Measurements from ENCODE around the gene COX7A2. TPM values are rescaled to one million over a fixed set of nuclear protein-coding genes. Genes with fewer than 3 reads are reported as not detected.

Gene COX7A2
- polyA plus RNA-seq, 1 experiment: 133 TPM

- H3K27me3 ChIP-seq (ENCODE audit: control insufficient read depth, insufficient read depth, low read length): no peaks in the 10 kb centered on the region
- TF ChIP-seq, protein P1, sequence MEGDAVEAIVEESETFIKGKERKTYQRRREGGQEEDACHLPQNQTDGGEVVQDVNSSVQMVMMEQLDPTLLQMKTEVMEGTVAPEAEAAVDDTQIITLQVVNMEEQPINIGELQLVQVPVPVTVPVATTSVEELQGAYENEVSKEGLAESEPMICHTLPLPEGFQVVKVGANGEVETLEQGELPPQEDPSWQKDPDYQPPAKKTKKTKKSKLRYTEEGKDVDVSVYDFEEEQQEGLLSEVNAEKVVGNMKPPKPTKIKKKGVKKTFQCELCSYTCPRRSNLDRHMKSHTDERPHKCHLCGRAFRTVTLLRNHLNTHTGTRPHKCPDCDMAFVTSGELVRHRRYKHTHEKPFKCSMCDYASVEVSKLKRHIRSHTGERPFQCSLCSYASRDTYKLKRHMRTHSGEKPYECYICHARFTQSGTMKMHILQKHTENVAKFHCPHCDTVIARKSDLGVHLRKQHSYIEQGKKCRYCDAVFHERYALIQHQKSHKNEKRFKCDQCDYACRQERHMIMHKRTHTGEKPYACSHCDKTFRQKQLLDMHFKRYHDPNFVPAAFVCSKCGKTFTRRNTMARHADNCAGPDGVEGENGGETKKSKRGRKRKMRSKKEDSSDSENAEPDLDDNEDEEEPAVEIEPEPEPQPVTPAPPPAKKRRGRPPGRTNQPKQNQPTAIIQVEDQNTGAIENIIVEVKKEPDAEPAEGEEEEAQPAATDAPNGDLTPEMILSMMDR (IDR thresholded peaks at IDR 0.05; ENCODE audit: insufficient read depth, low read depth, low read length): no peak
- H3K36me3 ChIP-seq (ENCODE audit: control insufficient read depth, insufficient read depth, low read length): peaks cover 2% of the 10 kb centered on the region
- no peak for DNase-seq (ENCODE audit: low read depth)
- CTCF ChIA-PET: interaction anchor here (0.9 to 1.6 kb wide), 3 partner anchors 12 to 283 kb away, joined by 3 to 4 read pairs (median 3); no protein-coding TSS in a partner anchor
- POLR2A ChIA-PET: interaction anchor here (0.6 kb wide), 1 partner anchor 8 kb away, joined by 4 read pairs; no protein-coding TSS in a partner anchor
- no peak overlapping the region for H3K4me3 ChIP-seq (ENCODE audit: low read depth, low read length)
Measured at GRCh38 chr6:75262716-75263400, 19.3 kb upstream of the COX7A2 start.

DNA sequence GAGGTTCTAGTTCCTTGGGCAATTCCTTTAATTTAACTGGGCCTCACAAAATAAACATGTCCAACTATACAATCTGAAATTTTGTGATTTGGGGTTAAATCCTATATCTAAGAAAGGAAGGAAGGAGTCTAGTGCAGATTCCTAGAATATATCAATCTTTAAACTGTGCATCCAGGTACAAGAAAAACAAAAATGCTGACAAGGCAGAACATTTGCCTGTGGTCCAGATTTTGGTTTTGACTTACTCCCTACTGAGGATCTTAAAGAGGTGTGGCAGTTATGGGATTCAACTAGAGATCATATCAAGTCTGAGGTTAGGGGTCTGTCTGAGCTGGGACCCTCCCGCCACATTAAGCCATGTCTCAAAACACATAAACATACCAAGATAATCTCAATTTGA, 17.7 kb upstream of the COX7A2 start:
- no peak for DNase-seq (ENCODE audit: low read depth)
- TF ChIP-seq, protein P1 (IDR thresholded peaks at IDR 0.05; ENCODE audit: insufficient read depth, low read depth, low read length): no peak
- no peaks in the 10 kb centered on the region for H3K27me3 ChIP-seq (ENCODE audit: control insufficient read depth, insufficient read depth, low read length)
- ChIA-PET POLR2A (no interaction called here), CTCF (interaction anchor here (0.6 kb wide), 1 partner anchor 23 kb away, joined by 5 read pairs; the partner anchor contains the start of gene TMEM30A)
- H3K36me3 ChIP-seq (ENCODE audit: control insufficient read depth, insufficient read depth, low read length): peaks cover 2% of the 10 kb centered on the region
- H3K4me3 ChIP-seq (ENCODE audit: low read depth, low read length): no peak overlapping the region

- Histone ChIP-seq H3K27me3 (ENCODE audit: control insufficient read depth, insufficient read depth, low read length) (no peaks in the 10 kb centered on the region), H3K4me3 (ENCODE audit: low read depth, low read length) (no peak overlapping the region), H3K36me3 (ENCODE audit: control insufficient read depth, insufficient read depth, low read length) (peaks cover 4% of the 10 kb centered on the region)
- no peak for DNase-seq (ENCODE audit: low read depth)
- ChIA-PET CTCF (interaction anchor here (1.4 to 4.1 kb wide), 2 partner anchors 10 to 268 kb away, joined by 6 to 22 read pairs; no protein-coding TSS in a partner anchor), POLR2A (no interaction called here)
- TF ChIP-seq, protein P1 (IDR thresholded peaks at IDR 0.05; ENCODE audit: insufficient read depth, low read depth, low read length): no peak
Measured at GRCh38 chr6:75257343-75258087, 13.9 kb upstream of the COX7A2 start.

- peaks cover 2% of the 10 kb centered on the region; the same call in 1 of the 2 replicates for H3K36me3 ChIP-seq (ENCODE audit: control insufficient read depth, insufficient read depth, low read length)
- no peak for DNase-seq (ENCODE audit: low read depth)
- H3K27me3 ChIP-seq (ENCODE audit: control insufficient read depth, insufficient read depth, low read length): no peaks in the 10 kb centered on the region
- ChIA-PET CTCF (interaction anchor here (0.8 to 1.6 kb wide), 2 partner anchors 13 to 15 kb away, joined by 3 to 4 read pairs; no protein-coding TSS in a partner anchor), POLR2A (no interaction called here)
- TF ChIP-seq, protein P1 (IDR thresholded peaks at IDR 0.05; ENCODE audit: insufficient read depth, low read depth, low read length): no peak
- H3K4me3 ChIP-seq (ENCODE audit: low read depth, low read length): no peak overlapping the region
Measured at GRCh38 chr6:75250552-75250951, 7.0 kb upstream of the COX7A2 start.

DNA sequence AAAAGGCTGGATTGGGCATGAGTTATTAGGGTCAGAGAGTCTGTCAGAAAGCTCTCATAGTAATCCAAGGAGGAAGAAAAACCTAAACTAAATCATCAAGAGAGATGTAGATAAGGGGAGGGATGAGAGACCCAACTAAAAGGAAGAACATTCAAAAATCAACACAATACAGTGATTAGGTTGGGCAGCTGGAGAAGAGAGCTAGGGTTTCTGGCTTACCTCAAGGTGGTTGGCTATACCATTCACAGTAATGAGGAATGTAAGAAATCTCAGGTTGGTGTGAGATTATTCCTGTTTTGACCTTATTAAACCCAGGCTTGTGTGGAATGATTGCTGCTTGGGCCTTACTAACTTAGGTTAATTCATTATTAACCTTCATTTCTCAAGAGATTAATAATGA, 6.2 kb upstream of the COX7A2 start:
- ChIA-PET CTCF (interaction anchor here (0.6 to 1.6 kb wide), 3 partner anchors 16 to 1788 kb away, joined by 3 to 4 read pairs (median 3); partner anchors contain the start of gene MTO1), POLR2A (no interaction called here)
- no peak overlapping the region for H3K4me3 ChIP-seq (ENCODE audit: low read depth, low read length)
- peaks cover 2% of the 10 kb centered on the region; the same call in 1 of the 2 replicates for H3K36me3 ChIP-seq (ENCODE audit: control insufficient read depth, insufficient read depth, low read length)
- no peaks in the 10 kb centered on the region for H3K27me3 ChIP-seq (ENCODE audit: control insufficient read depth, insufficient read depth, low read length)
- TF ChIP-seq, protein P1 (IDR thresholded peaks at IDR 0.05; ENCODE audit: insufficient read depth, low read depth, low read length): no peak
- DNase-seq (ENCODE audit: low read depth): no peak
